WTC11 (cell line): Measurements from ENCODE around the gene CHKA. TPM values are rescaled to one million over a fixed set of nuclear protein-coding genes. Genes with fewer than 3 reads are reported as not detected.

Experiments used
- ATAC-seq: fragments of 200-7000 bp; cut with Tn5 transposase; 2 replicates; pipeline ENCODE4 v1.10.0; 2021; ENCODE audit warnings: mild to moderate bottlenecking, moderate library complexity
- CTCF ChIA-PET: fragments of 300-600 bp; sonication (Branson Sonifier 250); formaldehyde crosslinking; loops from one replicate; lab custom pipeline; 2021; ENCODE audit warnings: antibody characterized with exemption; lab: Charles Lee
- POLR2A ChIA-PET: fragments of 350-600 bp; sonication (Branson Sonifier 250); formaldehyde crosslinking; loops from one replicate; lab custom pipeline; 2021; ENCODE audit warnings: antibody characterized with exemption; lab: Charles Lee
- DNase-seq: peaks from one replicate; pipeline ENCODE4 v3.0.0; 2021; ENCODE audit warnings: low spot score
- H3K27ac Mint-ChIP-seq: 2 replicates; pipeline ENCODE4 v1.8.0; 2021; ENCODE audit warnings: mixed read lengths
- H3K27me3 Mint-ChIP-seq: 2 replicates; pipeline ENCODE4 v1.8.0; 2021; ENCODE audit warnings: low read depth, mild to moderate bottlenecking, moderate library complexity, mixed read lengths
- H3K36me3 Mint-ChIP-seq: 2 replicates; pipeline ENCODE4 v1.8.0; 2021; ENCODE audit warnings: mixed read lengths
- H3K4me1 Mint-ChIP-seq: 2 replicates; pipeline ENCODE4 v1.8.0; 2022; ENCODE audit warnings: mixed read lengths
- H3K4me3 Mint-ChIP-seq: 2 replicates; pipeline ENCODE4 v1.8.0; 2021; ENCODE audit warnings: mild to moderate bottlenecking, moderate library complexity, mixed read lengths
- H3K9me3 Mint-ChIP-seq: 2 replicates; pipeline ENCODE4 v1.8.0; 2021; ENCODE audit warnings: mixed read lengths
- ARID4B ChIP-seq: sonication (generic); formaldehyde crosslinking; IDR thresholded peaks from 2 replicates; pipeline ENCODE4 v1.8.0; 2023; ENCODE audit warnings: missing genetic modification reagents, mild to moderate bottlenecking, borderline replicate concordance
- ATF6 ChIP-seq: sonication (generic); formaldehyde crosslinking; IDR thresholded peaks from 2 replicates; pipeline ENCODE4 v1.8.1; 2023; ENCODE audit warnings: mild to moderate bottlenecking, missing genetic modification reagents
- CREM ChIP-seq: sonication (generic); formaldehyde crosslinking; IDR thresholded peaks from 2 replicates; pipeline ENCODE4 v1.8.1; 2022; ENCODE audit warnings: mild to moderate bottlenecking, missing genetic modification reagents, moderate library complexity
- CTCF ChIP-seq: fragments of 200-600 bp; IDR thresholded peaks from 2 replicates; pipeline ENCODE4 v1.8.0; 2022; ENCODE audit warnings: antibody characterized with exemption
- EMX1 ChIP-seq: fragments of 250-450 bp; sonication (Bioruptor Pico); IDR thresholded peaks from 2 replicates; pipeline ENCODE4 v1.8.0; 2021; ENCODE audit warnings: mild to moderate bottlenecking
- GABPB1 ChIP-seq: sonication (generic); formaldehyde crosslinking; IDR thresholded peaks from 2 replicates; pipeline ENCODE4 v1.8.1; 2023; ENCODE audit warnings: mild to moderate bottlenecking, missing genetic modification reagents
- GTF2I ChIP-seq: fragments of 250-450 bp; sonication (Bioruptor Pico); conservative IDR thresholded peaks from 2 replicates; pipeline ENCODE4 v1.4.0; 2021; ENCODE audit warnings: mild to moderate bottlenecking
- KAT7 ChIP-seq: sonication (generic); formaldehyde crosslinking; IDR thresholded peaks from 2 replicates; pipeline ENCODE4 v1.8.1; 2023; ENCODE audit warnings: missing genetic modification reagents, mild to moderate bottlenecking, borderline replicate concordance
- MLX ChIP-seq: sonication (generic); formaldehyde crosslinking; IDR thresholded peaks from 2 replicates; pipeline ENCODE4 v1.8.1; 2023; ENCODE audit warnings: mild to moderate bottlenecking, missing genetic modification reagents, moderate library complexity
- NR1H2 ChIP-seq: sonication (generic); formaldehyde crosslinking; IDR thresholded peaks from 2 replicates; pipeline ENCODE4 v1.9.0; 2021; ENCODE audit warnings: mild to moderate bottlenecking, moderate library complexity, missing genetic modification reagents
- NR3C1 ChIP-seq: sonication (generic); formaldehyde crosslinking; conservative IDR thresholded peaks from 2 replicates; pipeline ENCODE4 v1.8.1; 2023; ENCODE audit warnings: low read depth, mild to moderate bottlenecking, missing genetic modification reagents
- OVOL2 ChIP-seq: fragments of 250-450 bp; sonication (Bioruptor Pico); IDR thresholded peaks from 2 replicates; pipeline ENCODE4 v1.9.0; 2021; ENCODE audit warnings: mild to moderate bottlenecking, borderline replicate concordance
- ZBTB43 ChIP-seq: sonication (generic); formaldehyde crosslinking; IDR thresholded peaks from 2 replicates; pipeline ENCODE4 v1.8.1; 2023; ENCODE audit warnings: mild to moderate bottlenecking, missing genetic modification reagents
- ZNF121 ChIP-seq: sonication (generic); formaldehyde crosslinking; IDR thresholded peaks from 2 replicates; pipeline ENCODE4 v1.8.0; 2023; ENCODE audit warnings: missing genetic modification reagents
- ZNF396 ChIP-seq: fragments of 250-450 bp; sonication (Bioruptor Pico); IDR thresholded peaks from 2 replicates; pipeline ENCODE4 v1.8.0; 2021; ENCODE audit warnings: mild to moderate bottlenecking, moderate library complexity, borderline replicate concordance
- ZNF425 ChIP-seq: fragments of 250-450 bp; sonication (Bioruptor Pico); conservative IDR thresholded peaks from 2 replicates; pipeline ENCODE4 v1.9.0; 2021; ENCODE audit warnings: mild to moderate bottlenecking
- ZNF512 ChIP-seq: sonication (generic); formaldehyde crosslinking; IDR thresholded peaks from 2 replicates; pipeline ENCODE4 v1.8.1; 2022; ENCODE audit warnings: missing genetic modification reagents, borderline replicate concordance
- ZNF532 ChIP-seq: fragments of 250-450 bp; sonication (Bioruptor Pico); IDR thresholded peaks from 2 replicates; pipeline ENCODE4 v1.9.0; 2021; ENCODE audit warnings: mild to moderate bottlenecking, borderline replicate concordance
- total RNA-seq: library from RNA; stranded (reverse); gene quantifications from 3 replicates; pipeline ENCODE4 v1.2.3, GENCODE V29; 2021

CHKA gene
- total RNA-seq, 1 experiment from 2014 or later, result 76.1 TPM

GRCh38 chr11:68021167-68021787 is 99.9 kb downstream of the CHKA start:
- no peaks in the 10 kb centered on the region for H3K9me3 Mint-ChIP-seq
- H3K4me3 Mint-ChIP-seq, result no peak overlapping the region
- no peak overlapping the region for H3K27ac Mint-ChIP-seq
- no peak for TF ChIP-seq ZNF425
- TF ChIP-seq ARID4B, result no peak
- no peak for TF ChIP-seq NR3C1 (CRISPR knock-in tag)
- no peak for TF ChIP-seq CREM (CRISPR knock-in tag)
- no peak for TF ChIP-seq EMX1 (CRISPR knock-in tag)
- TF ChIP-seq NR1H2 (CRISPR knock-in tag), result no peak
- TF ChIP-seq MLX (CRISPR knock-in tag), result no peak
- TF ChIP-seq ZNF396 (CRISPR knock-in tag), result no peak
- TF ChIP-seq KAT7, result no peak
- no peak for TF ChIP-seq GTF2I (CRISPR knock-in tag)
- TF ChIP-seq GABPB1 (CRISPR knock-in tag), result no peak
- no peak for TF ChIP-seq OVOL2 (CRISPR knock-in tag)
- no peak for TF ChIP-seq ZNF512 (CRISPR knock-in tag)
- no peak for TF ChIP-seq ZBTB43 (CRISPR knock-in tag)
- TF ChIP-seq ZNF532 (CRISPR knock-in tag), result no peak
- no peak for TF ChIP-seq CTCF
- TF ChIP-seq ATF6 (CRISPR knock-in tag), result no peak
- no peak for TF ChIP-seq ZNF121 (CRISPR knock-in tag)
- H3K36me3 Mint-ChIP-seq, result no peaks in the 10 kb centered on the region
- DNase-seq (peak; percentile 53), ATAC-seq (peak; percentile 32)
- CTCF ChIA-PET, result interaction anchor here (0.6 to 2.2 kb wide), 9 partner anchors 8 to 137 kb away, joined by 3 to 11 read pairs (median 4); partner anchors contain the start of gene ALDH3B1
- peaks cover 8% of the 10 kb centered on the region for H3K4me1 Mint-ChIP-seq
- H3K27me3 Mint-ChIP-seq, result no peaks in the 10 kb centered on the region
- POLR2A ChIA-PET, result no interaction called here
